Activated CD8-positive, alpha-beta T cell treated with anti-CD3 and anti-CD28 coated beads for 36 hours (primary cell): Measurements from ENCODE around the gene CRP. TPM values are rescaled to one million over a fixed set of nuclear protein-coding genes. Genes with fewer than 3 reads are reported as not detected.
"Not testable (repeated sequence)": the region's sequence is repeated elsewhere in the genome, so short reads cannot be mapped to it uniquely, and the experiment has no call there.

ENCODE experiments used
- ATAC-seq: fragments of 200-7000 bp; cut with Tn5 transposase; one replicate; pipeline ENCODE4 v1.10.0; 2021; ENCODE audit warnings: mild to moderate bottlenecking, moderate library complexity
- CTCF ChIA-PET: fragments of 350-600 bp; sonication (Branson Sonifier 250); formaldehyde crosslinking; loops from one replicate; lab custom pipeline; 2021; ENCODE audit warnings: antibody characterized with exemption; lab: Charles Lee
- POLR2A ChIA-PET: fragments of 350-600 bp; sonication (Branson Sonifier 250); formaldehyde crosslinking; loops from one replicate; lab custom pipeline; 2021; ENCODE audit warnings: antibody characterized with exemption; lab: Charles Lee
- DNase-seq: peaks from one replicate; pipeline ENCODE4 v3.0.0-alpha.2; 2020
- H3K27ac Mint-ChIP-seq: one replicate; pipeline ENCODE4 v1.8.0; 2021; ENCODE audit warnings: mild to moderate bottlenecking, mixed read lengths
- H3K27me3 Mint-ChIP-seq: one replicate; pipeline ENCODE4 v1.8.0; 2021; ENCODE audit warnings: mixed read lengths
- H3K36me3 Mint-ChIP-seq: one replicate; pipeline ENCODE4 v1.8.0; 2021; ENCODE audit warnings: low read depth, mixed read lengths
- H3K4me1 Mint-ChIP-seq: one replicate; pipeline ENCODE4 v1.8.0; 2021; ENCODE audit warnings: low read depth, mixed read lengths
- H3K4me3 Mint-ChIP-seq: one replicate; pipeline ENCODE4 v1.8.0; 2021; ENCODE audit warnings: mild to moderate bottlenecking, moderate library complexity, mixed read lengths
- H3K9me3 Mint-ChIP-seq: one replicate; pipeline ENCODE4 v1.8.0; 2021; ENCODE audit warnings: mixed read lengths
- CTCF ChIP-seq: fragments of 200-600 bp; IDR thresholded peaks from one replicate; pipeline ENCODE4 v1.8.0; 2022; ENCODE audit warnings: antibody characterized with exemption, mild to moderate bottlenecking
- intact Hi-C: fragments of 100-400 bp; cut with micrococcal nuclease; formaldehyde crosslinking; loops from one replicate; pipeline ENCODE4 v1.10.0; 2022
- total RNA-seq, 2 experiments: library from RNA; stranded (reverse); gene quantifications; one replicate each; pipeline ENCODE4 v1.2.3, GENCODE V29; 2021

Gene CRP
- total RNA-seq, 2 experiments from 2014 or later, result not detected

GRCh38 chr1:159746666-159747065, 32.3 kb upstream of the CRP start:
- ATAC-seq (no peak), DNase-seq (no peak)
- H3K27me3 Mint-ChIP-seq, result peaks cover 13% of the 10 kb centered on the region
- intact Hi-C loops, result no loop called here
- no peak overlapping the region for H3K27ac Mint-ChIP-seq
- no peaks in the 10 kb centered on the region for H3K36me3 Mint-ChIP-seq
- POLR2A ChIA-PET, result no interaction called here
- CTCF ChIA-PET, result no interaction called here
- no peak overlapping the region for H3K4me3 Mint-ChIP-seq
- TF ChIP-seq CTCF, result no peak
- H3K4me1 Mint-ChIP-seq, result no peaks in the 10 kb centered on the region
- no peaks in the 10 kb centered on the region for H3K9me3 Mint-ChIP-seq

- Mint-ChIP-seq H3K9me3 (no peaks in the 10 kb centered on the region), H3K27me3 (peaks cover 12% of the 10 kb centered on the region), H3K4me3 (no peak overlapping the region), H3K36me3 (no peaks in the 10 kb centered on the region), H3K4me1 (no peaks in the 10 kb centered on the region), H3K27ac (no peak overlapping the region)
- DNase-seq (no peak), ATAC-seq (no peak)
- ChIA-PET POLR2A (no interaction called here), CTCF (no interaction called here)
- no peak for TF ChIP-seq CTCF
- intact Hi-C loops, result no loop called here
Observed at GRCh38 chr1:159743651-159744410, 29.4 kb upstream of the CRP start.

GRCh38 chr1:159737238-159737916, 23.0 kb upstream of the CRP start:
- Mint-ChIP-seq H3K27me3 (peaks cover 15% of the 10 kb centered on the region), H3K9me3 (no peaks in the 10 kb centered on the region), H3K27ac (no peak overlapping the region), H3K4me3 (no peak overlapping the region), H3K4me1 (no peaks in the 10 kb centered on the region), H3K36me3 (no peaks in the 10 kb centered on the region)
- no peak for TF ChIP-seq CTCF
- POLR2A ChIA-PET, result no interaction called here
- no peak for DNase-seq
- no peak for ATAC-seq
- CTCF ChIA-PET, result no interaction called here
- intact Hi-C loops, result no loop called here

- peaks cover 15% of the 10 kb centered on the region for H3K27me3 Mint-ChIP-seq
- peaks cover 31% of the 10 kb centered on the region for H3K9me3 Mint-ChIP-seq
- DNase-seq, H3K27ac Mint-ChIP-seq, CTCF ChIA-PET, H3K4me1 Mint-ChIP-seq, intact Hi-C loops, ATAC-seq, H3K4me3 Mint-ChIP-seq, POLR2A ChIA-PET, H3K36me3 Mint-ChIP-seq: not testable (repeated sequence)
Observed at GRCh38 chr1:159723188-159723587, 8.8 kb upstream of the CRP start.

- no peak for DNase-seq
- intact Hi-C loops, result no loop called here
- Mint-ChIP-seq H3K4me1 (no peaks in the 10 kb centered on the region), H3K27me3 (peaks cover 22% of the 10 kb centered on the region), H3K9me3 (peaks cover 36% of the 10 kb centered on the region), H3K36me3 (peaks cover 4% of the 10 kb centered on the region), H3K4me3 (no peak overlapping the region), H3K27ac (no peak overlapping the region)
- ChIA-PET POLR2A (no interaction called here), CTCF (no interaction called here)
- no peak for ATAC-seq
- no peak for TF ChIP-seq CTCF
Observed at GRCh38 chr1:159719990-159720389, 5.6 kb upstream of the CRP start.
